Gastrocnemius medialis (tissue), 4 donors: ENCODE results near the gene GPR82. TPM values are rescaled to one million over a fixed set of nuclear protein-coding genes. Genes with fewer than 3 reads are reported as not detected.

ENCODE experiments used
- ATAC-seq, 2 donors: fragments of 150-250 bp; one replicate each; pipeline ENCODE4 v1.9.1; 2016
- DNase-seq, 2 donors: peaks; one replicate each; pipeline ENCODE4 v3.0.0-alpha.2; 2019
- H3K27ac ChIP-seq, 4 donors: fragments of 200-600 bp; sonication (generic); 1 replicate in 1 of 4; 2 replicates in 3 of 4; pipeline ENCODE4 v1.5.1; 2016 to 2018; ENCODE audit warnings: mild to moderate bottlenecking in 2 of 4, moderate library complexity in 1 of 4
- H3K27me3 ChIP-seq, 3 donors: fragments of 200-600 bp; sonication (generic) in 2 of 3; 1 replicate in 1 of 3; 2 replicates in 2 of 3; pipeline versions ENCODE4 v1.5.1 to v1.6.0; 2016 to 2019; ENCODE audit warnings: mild to moderate bottlenecking in 1 of 3, moderate library complexity in 1 of 3
- H3K36me3 ChIP-seq, 2 donors: fragments of 200-600 bp; sonication (generic) in 1 of 2; one replicate each; pipeline ENCODE4 v1.5.1; 2017 to 2018
- H3K4me1 ChIP-seq, 2 donors: fragments of 200-600 bp; sonication (generic) in 1 of 2; one replicate each; pipeline ENCODE4 v1.5.1; 2016 to 2017; ENCODE audit warnings: mild to moderate bottlenecking in 2 of 2
- H3K4me3 ChIP-seq, 4 donors: fragments of 200-600 bp; sonication (generic) in 3 of 4; 1 replicate in 1 of 4; 2 replicates in 3 of 4; pipeline ENCODE4 v1.5.1; 2016 to 2019; ENCODE audit warnings: mild to moderate bottlenecking in 2 of 4
- H3K9me3 ChIP-seq, 3 donors: fragments of 200-600 bp; sonication (generic) in 2 of 3; 1 replicate in 1 of 3; 2 replicates in 2 of 3; pipeline ENCODE4 v1.5.1; 2016 to 2019
- CTCF ChIP-seq, 5 experiments: fragments of 450-650 bp in 3 of 5; fragments of 200-600 bp in 2 of 5; sonication (generic) in 2 of 5; IDR thresholded peaks in 4 of 5; conservative IDR thresholded peaks in 1 of 5; 1 replicate in 4 of 5; 2 replicates in 1 of 5; pipeline ENCODE4 v1.5.1; 2016 to 2019; ENCODE audit warnings: antibody characterized with exemption in 5 of 5, mild to moderate bottlenecking in 3 of 5, moderate library complexity in 3 of 5
- POLR2A ChIP-seq, 2 donors: fragments of 450-650 bp; IDR thresholded peaks; one replicate each; pipeline ENCODE4 v1.6.1; 2017; ENCODE audit warnings: antibody characterized with exemption in 2 of 2, mild to moderate bottlenecking in 2 of 2, moderate library complexity in 2 of 2
- in situ Hi-C, 4 donors: fragments of 200-750 bp; cut with MboI; loops; one replicate each; pipeline versions ENCODE4 v1.15.0 to v1.8.0; 2017; ENCODE audit warnings: low sequenced_read_pairs in 4 of 4
- intact Hi-C: fragments of 100-400 bp; cut with DNase I; formaldehyde crosslinking; loops from one replicate; pipeline ENCODE4 v1.15.1; 2023; ENCODE audit warnings: low total_unique reads
- total RNA-seq, 4 donors: library from RNA; depleted of rRNA; stranded (reverse); fragments of >200 nt; gene quantifications; one replicate each; pipeline versions ENCODE4 v1.1.0 to v1.2.3, GENCODE V29; 2016

GPR82 gene
- total RNA-seq, 4 donors from 2014 or later = not detected

DNA sequence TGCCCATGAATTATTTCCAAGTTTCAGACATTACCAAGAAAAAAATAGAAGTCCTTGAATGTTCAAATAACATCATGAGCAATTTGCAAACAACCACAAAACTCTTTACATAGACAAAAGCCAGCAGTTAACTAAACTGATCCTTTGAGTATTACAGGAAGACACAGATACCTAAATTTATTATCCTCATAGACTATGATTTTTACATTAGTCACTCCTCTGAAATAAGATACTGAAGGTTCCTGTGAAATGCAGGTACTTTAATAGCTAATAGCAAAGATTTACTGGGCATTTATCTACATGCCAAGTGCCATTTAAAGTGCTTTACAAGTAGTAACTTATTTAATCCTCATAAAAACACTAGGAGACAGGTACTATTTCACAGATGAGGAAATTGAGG, 37.7 kb downstream of the GPR82 start:
- in situ Hi-C loops = loop anchor here in 2 of 4 donors (25.0 kb wide), 1 partner anchor 474 kb away; no protein-coding TSS in a partner anchor
- intact Hi-C loops = no loop called here
- TF ChIP-seq CTCF (IDR thresholded peaks at IDR 0.05 in 4 of 5, conservative IDR thresholded peaks at IDR 0.05 in 1 of 5) (no peak), POLR2A (IDR thresholded peaks at IDR 0.05) (no peak)

DNA sequence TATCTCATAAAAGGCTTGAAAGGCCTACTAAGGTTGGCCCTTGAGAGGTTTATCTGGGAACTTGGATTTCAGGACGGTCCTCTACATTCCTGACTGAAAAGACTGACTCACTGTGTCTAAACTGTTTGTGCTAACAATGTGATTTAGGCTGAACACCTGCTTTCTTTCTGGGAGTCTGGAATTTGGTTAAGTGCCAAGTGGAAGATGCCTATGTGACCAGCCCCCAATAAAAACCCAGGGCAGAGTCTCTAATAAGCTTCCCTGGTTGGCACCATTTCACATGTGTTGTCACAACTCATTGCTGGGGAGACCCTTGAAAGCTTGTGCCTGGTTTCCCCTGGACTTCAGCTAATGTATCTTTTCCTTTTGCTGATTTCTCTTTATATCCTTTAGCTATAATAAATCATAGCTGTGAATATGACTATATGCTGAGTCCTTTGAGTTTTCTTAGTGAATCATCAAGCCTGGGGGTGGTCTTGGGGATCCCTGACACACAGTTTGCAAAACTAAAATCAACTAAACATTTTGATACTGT, 55.1 kb downstream of the GPR82 start:
- no peak for ATAC-seq
- TF ChIP-seq POLR2A (IDR thresholded peaks at IDR 0.05) = no peak
- TF ChIP-seq CTCF (IDR thresholded peaks at IDR 0.05 in 4 of 5, conservative IDR thresholded peaks at IDR 0.05 in 1 of 5) = no peak
- Histone ChIP-seq H3K36me3 (no peaks in the 10 kb centered on the region), H3K4me3 (no peak overlapping the region), H3K27ac (no peak overlapping the region), H3K4me1 (no peaks in the 10 kb centered on the region), H3K27me3 (no peaks in the 10 kb centered on the region), H3K9me3 (no peaks in the 10 kb centered on the region)
- in situ Hi-C loops (loop anchor here in 3 of 4 donors (25.0 kb wide), 4 partner anchors 458 to 1983 kb away; no protein-coding TSS in a partner anchor), intact Hi-C loops (no loop called here)
- DNase-seq = no peak

More for the DNA sequence above, 37.7 kb downstream of the GPR82 start:
- no peak overlapping the region for H3K27ac ChIP-seq
- ATAC-seq (no peak), DNase-seq (no peak)
- no peaks in the 10 kb centered on the region for H3K36me3 ChIP-seq
- H3K9me3 ChIP-seq = no peaks in the 10 kb centered on the region
- H3K27me3 ChIP-seq = no peaks in the 10 kb centered on the region
- H3K4me1 ChIP-seq = no peaks in the 10 kb centered on the region
- H3K4me3 ChIP-seq = no peak overlapping the region

Other genes with a start within 250 kb of the GPR82 start
- gene GPR34, start 35.2 kb upstream of the GPR82 start, total RNA-seq = 1 to 10 TPM in 3 of 4 donors, under 1 TPM in 1; 0.95 to 4.6 (median 2.4) TPM
- gene CASK, start 199.4 kb downstream of the GPR82 start, total RNA-seq = 10 to 100 TPM in 2 of 4 donors, 1 to 10 TPM in 2; 7.3 to 14.3 (median 10.0) TPM